Esophagus muscularis mucosa (tissue), 4 donors: ENCODE results near the gene MGAT5B.

Experiments used
- CTCF ChIP-seq, 3 experiments: fragments of 200-600 bp in 2 of 3; fragments of 450-650 bp in 1 of 3; sonication (generic) in 2 of 3; IDR thresholded peaks; one replicate each; pipeline ENCODE4 v1.5.1; 2017 to 2019; ENCODE audit warnings: antibody characterized with exemption in 3 of 3, mild to moderate bottlenecking in 2 of 3, moderate library complexity in 1 of 3
- EP300 ChIP-seq: sonication (generic); formaldehyde crosslinking; IDR thresholded peaks from one replicate; pipeline ENCODE4 v1.6.1; 2017; ENCODE audit warnings: antibody characterized with exemption
- POLR2A ChIP-seq: fragments of 450-650 bp; IDR thresholded peaks from one replicate; pipeline ENCODE4 v1.6.1; 2017; ENCODE audit warnings: antibody characterized with exemption, moderate library complexity, mild to moderate bottlenecking, low read depth
- POLR2AphosphoS5 ChIP-seq, 2 donors: sonication (generic); formaldehyde crosslinking; IDR thresholded peaks; one replicate each; pipeline ENCODE4 v1.6.1; 2017; ENCODE audit warnings: antibody characterized with exemption in 2 of 2

GRCh38 chr17:76981545-76982295 is 113.5 kb downstream of the MGAT5B start:
- TF ChIP-seq POLR2AphosphoS5 (IDR thresholded peaks at IDR 0.05) (no peak), POLR2A (no peak), CTCF (IDR thresholded peaks at IDR 0.05) (no peak), EP300 (no peak)
